OCI-LY7 (cell line): ENCODE results near the gene LRRC7.

ENCODE experiments used
- CTCF ChIP-seq: fragments of 200-600 bp; sonication (generic); conservative IDR thresholded peaks from 2 replicates; pipeline ENCODE4 v1.5.1; 2014; ENCODE audit warnings: mild to moderate bottlenecking, antibody characterized with exemption, low read length, moderate library complexity, mixed read lengths
- EZH2phosphoT487 ChIP-seq: fragments of 200-600 bp; sonication (generic); IDR thresholded peaks from 2 replicates; pipeline ENCODE4 v1.6.1; 2018; ENCODE audit warnings: low read depth, borderline replicate concordance, mild to moderate bottlenecking, mixed run types, antibody characterized with exemption, low read length, moderate library complexity, mixed read lengths

DNA sequence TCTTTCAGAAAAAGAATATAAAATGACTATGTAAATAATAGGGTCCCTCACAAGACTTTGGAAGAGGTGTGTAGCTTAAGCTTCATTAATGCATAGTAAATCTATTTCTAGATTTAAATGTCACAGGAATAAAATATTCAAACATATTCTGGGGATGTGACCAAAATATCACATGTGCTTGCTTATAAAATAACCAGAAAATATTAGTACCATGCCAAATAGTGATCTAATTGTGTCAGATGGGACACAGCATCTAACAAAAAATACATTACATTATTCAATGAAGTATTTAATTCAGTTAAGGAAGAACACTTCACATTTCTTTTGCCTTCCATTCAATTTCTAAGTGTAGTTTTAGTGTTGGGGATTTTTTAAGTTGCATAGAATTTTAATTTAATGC, 458.1 kb downstream of the LRRC7 start:
- TF ChIP-seq CTCF = no peak
- TF ChIP-seq EZH2phosphoT487 = no peak
